Natural killer cell treated with Interleukin-12 subunit alpha and Interleukin-12 subunit beta and Interleukin-15 and Interleukin-18, amount 100 ng/mL, for 72 hours (primary cell): ENCODE results near the gene HOXB6. TPM values are rescaled to one million over a fixed set of nuclear protein-coding genes. Genes with fewer than 3 reads are reported as not detected.

ENCODE experiments used
- ATAC-seq, 2 donors: fragments of 150-1000 bp; cut with Tn5 transposase in 1 of 2; sonication (Bioruptor Pico), chemical (Tn5 transposase) in 1 of 2; 2 replicates each; pipeline ENCODE4 v1.10.0; 2021
- DNase-seq: peaks from one replicate; pipeline ENCODE4 v3.0.0; 2022; ENCODE audit warnings: low spot score
- H3K27ac Mint-ChIP-seq, 2 donors: 1 replicate in 1 of 2; 2 replicates in 1 of 2; pipeline ENCODE4 v1.8.0; 2022; ENCODE audit warnings: mixed read lengths in 2 of 2, mild to moderate bottlenecking in 1 of 2, moderate library complexity in 1 of 2
- H3K27me3 Mint-ChIP-seq, 2 donors: 1 replicate in 1 of 2; 2 replicates in 1 of 2; pipeline ENCODE4 v1.8.0; 2022; ENCODE audit warnings: mixed read lengths in 2 of 2
- H3K36me3 Mint-ChIP-seq: one replicate; pipeline ENCODE4 v1.8.0; 2022; ENCODE audit warnings: mixed read lengths
- H3K4me1 Mint-ChIP-seq, 2 donors: 1 replicate in 1 of 2; 2 replicates in 1 of 2; pipeline ENCODE4 v1.8.0; 2022; ENCODE audit warnings: low read depth in 2 of 2, mixed read lengths in 2 of 2, mild to moderate bottlenecking in 1 of 2
- H3K4me3 Mint-ChIP-seq: one replicate; pipeline ENCODE4 v1.8.0; 2022; ENCODE audit warnings: mixed read lengths
- H3K9me3 Mint-ChIP-seq: 2 replicates; pipeline ENCODE4 v1.8.0; 2022; ENCODE audit warnings: mixed read lengths
- total RNA-seq, 2 donors: library from RNA; stranded (reverse); gene quantifications; one replicate each; pipeline ENCODE4 v1.2.3, GENCODE V29; 2022

The HOXB6 gene
- total RNA-seq, 2 donors from 2014 or later = 1.9 to 2.2 TPM

GRCh38 chr17:48630009-48630924 is 25.5 kb upstream of the HOXB6 start:
- ATAC-seq (no peak), DNase-seq (peak; percentile 51)
- Mint-ChIP-seq H3K9me3 (no peaks in the 10 kb centered on the region), H3K27me3 (peaks cover 61 to 63% of the 10 kb centered on the region in 2 donors), H3K4me3 (no peak overlapping the region), H3K4me1 (peaks cover 16 to 30% of the 10 kb centered on the region in 2 donors), H3K27ac (no peak overlapping the region), H3K36me3 (no peaks in the 10 kb centered on the region)

GRCh38 chr17:48629411-48629759 is 24.6 kb upstream of the HOXB6 start:
- H3K4me1 Mint-ChIP-seq = peaks cover 17 to 30% of the 10 kb centered on the region in 2 donors

GRCh38 chr17:48628649-48629410 is 24.0 kb upstream of the HOXB6 start:
- H3K27me3 Mint-ChIP-seq = peaks cover 60 to 72% of the 10 kb centered on the region in 2 donors
- no peak overlapping the region for H3K4me3 Mint-ChIP-seq
- no peaks in the 10 kb centered on the region for H3K9me3 Mint-ChIP-seq
- no peak overlapping the region for H3K27ac Mint-ChIP-seq
- DNase-seq = no peak
- no peaks in the 10 kb centered on the region for H3K36me3 Mint-ChIP-seq
- ATAC-seq = no peak
- peaks cover 18 to 30% of the 10 kb centered on the region in 2 donors for H3K4me1 Mint-ChIP-seq

More at GRCh38 chr17:48629411-48629759, 24.6 kb upstream of the HOXB6 start:
- no peak for ATAC-seq
- DNase-seq = peak; percentile 42
- H3K9me3 Mint-ChIP-seq = no peaks in the 10 kb centered on the region
- peaks cover 58 to 67% of the 10 kb centered on the region in 2 donors for H3K27me3 Mint-ChIP-seq
- H3K27ac Mint-ChIP-seq = no peak overlapping the region
- H3K36me3 Mint-ChIP-seq = no peaks in the 10 kb centered on the region
- H3K4me3 Mint-ChIP-seq = no peak overlapping the region

- peaks cover 17 to 27% of the 10 kb centered on the region in 2 donors for H3K4me1 Mint-ChIP-seq
Observed at GRCh38 chr17:48627623-48628521, 23.1 kb upstream of the HOXB6 start.

GRCh38 chr17:48627118-48627597 is 22.4 kb upstream of the HOXB6 start:
- H3K36me3 Mint-ChIP-seq = no peaks in the 10 kb centered on the region
- H3K4me3 Mint-ChIP-seq = peak overlapping the region; percentile 94
- H3K4me1 Mint-ChIP-seq = peaks cover 15 to 20% of the 10 kb centered on the region in 2 donors
- peaks cover 63 to 78% of the 10 kb centered on the region in 2 donors for H3K27me3 Mint-ChIP-seq
- no peak for ATAC-seq
- peak overlapping the region in 1 of 2 donors; percentile 78 for H3K27ac Mint-ChIP-seq
- DNase-seq = no peak
- H3K9me3 Mint-ChIP-seq = no peaks in the 10 kb centered on the region

More at GRCh38 chr17:48627623-48628521, 23.1 kb upstream of the HOXB6 start:
- no peaks in the 10 kb centered on the region for H3K9me3 Mint-ChIP-seq
- peaks cover 63 to 78% of the 10 kb centered on the region in 2 donors for H3K27me3 Mint-ChIP-seq
- no peaks in the 10 kb centered on the region for H3K36me3 Mint-ChIP-seq
- no peak for DNase-seq
- ATAC-seq = no peak
- H3K4me3 Mint-ChIP-seq = no peak overlapping the region
- no peak overlapping the region for H3K27ac Mint-ChIP-seq

- H3K36me3 Mint-ChIP-seq = no peaks in the 10 kb centered on the region
- peak; percentile 83 to 84 for ATAC-seq
- peak; percentile 76 for DNase-seq
- H3K4me3 Mint-ChIP-seq = peak within 1 kb of the TSS; percentile 94
- peaks cover 65 to 85% of the 10 kb centered on the region in 2 donors for H3K27me3 Mint-ChIP-seq
- peak within 1 kb of the TSS in 1 of 2 donors; percentile 78 for H3K27ac Mint-ChIP-seq
- no peaks in the 10 kb centered on the region for H3K9me3 Mint-ChIP-seq
- peaks cover 15 to 20% of the 10 kb centered on the region in 2 donors for H3K4me1 Mint-ChIP-seq
Observed at GRCh38 chr17:48626245-48627117, 21.7 kb upstream of the HOXB6 start, which contains the start of gene HOXB9. Gene HOXB9 (minus strand): TSS chr17:48626358. CDS start chr17:48626269, 89 bp downstream.

GRCh38 chr17:48625495-48626244 is 20.9 kb upstream of the HOXB6 start:
- Mint-ChIP-seq H3K4me1 (peaks cover 15 to 20% of the 10 kb centered on the region in 2 donors), H3K9me3 (no peaks in the 10 kb centered on the region), H3K27ac (peak overlapping the region in 1 of 2 donors; percentile 78), H3K27me3 (peaks cover 67 to 88% of the 10 kb centered on the region in 2 donors), H3K36me3 (no peaks in the 10 kb centered on the region), H3K4me3 (peak overlapping the region; percentile 94)
- ATAC-seq = peak; percentile 70 to 72
- no peak for DNase-seq

GRCh38 chr17:48624544-48625494 is 20.0 kb upstream of the HOXB6 start:
- no peak overlapping the region for H3K27ac Mint-ChIP-seq
- no peaks in the 10 kb centered on the region for H3K9me3 Mint-ChIP-seq
- H3K4me1 Mint-ChIP-seq = peaks cover 15 to 20% of the 10 kb centered on the region in 2 donors
- peaks cover 64 to 84% of the 10 kb centered on the region in 2 donors for H3K27me3 Mint-ChIP-seq
- H3K36me3 Mint-ChIP-seq = no peaks in the 10 kb centered on the region
- ATAC-seq (peak in 1 of 2 donors; percentile 25), DNase-seq (no peak)
- peak overlapping the region; percentile 94 for H3K4me3 Mint-ChIP-seq

GRCh38 chr17:48624118-48624517 is 19.3 kb upstream of the HOXB6 start:
- H3K27ac Mint-ChIP-seq = no peak overlapping the region
- H3K9me3 Mint-ChIP-seq = no peaks in the 10 kb centered on the region
- peaks cover 15 to 26% of the 10 kb centered on the region in 2 donors for H3K4me1 Mint-ChIP-seq
- no peak for DNase-seq
- peak overlapping the region; percentile 34 for H3K4me3 Mint-ChIP-seq
- H3K36me3 Mint-ChIP-seq = no peaks in the 10 kb centered on the region
- no peak for ATAC-seq
- peaks cover 62 to 84% of the 10 kb centered on the region in 2 donors for H3K27me3 Mint-ChIP-seq

GRCh38 chr17:48623583-48623982 is 18.8 kb upstream of the HOXB6 start:
- peaks cover 58 to 84% of the 10 kb centered on the region in 2 donors for H3K27me3 Mint-ChIP-seq
- ATAC-seq (no peak), DNase-seq (no peak)
- H3K4me1 Mint-ChIP-seq = peaks cover 16 to 28% of the 10 kb centered on the region in 2 donors
- H3K9me3 Mint-ChIP-seq = no peaks in the 10 kb centered on the region
- no peak overlapping the region for H3K27ac Mint-ChIP-seq
- no peak overlapping the region for H3K4me3 Mint-ChIP-seq
- no peaks in the 10 kb centered on the region for H3K36me3 Mint-ChIP-seq

- DNase-seq = no peak
- H3K4me3 Mint-ChIP-seq = no peak overlapping the region
- no peak for ATAC-seq
- H3K36me3 Mint-ChIP-seq = no peaks in the 10 kb centered on the region
- H3K4me1 Mint-ChIP-seq = peaks cover 21 to 29% of the 10 kb centered on the region in 2 donors
- no peak overlapping the region for H3K27ac Mint-ChIP-seq
- peaks cover 59 to 84% of the 10 kb centered on the region in 2 donors for H3K27me3 Mint-ChIP-seq
- no peaks in the 10 kb centered on the region for H3K9me3 Mint-ChIP-seq
Observed at GRCh38 chr17:48622857-48623256, 18.1 kb upstream of the HOXB6 start.
